GM18505 (cell line): Measurements from ENCODE around the gene IKZF3.
"Not testable (repeated sequence)": the region's sequence is repeated elsewhere in the genome, so short reads cannot be mapped to it uniquely, and the experiment has no call there.

Experiments used
- ATAC-seq: cut with Tn5 transposase; IDR thresholded peaks from one replicate; pipeline ENCODE4 v1.9.1; 2021; ENCODE audit not compliant: unreplicated experiment
- POLR2A ChIP-seq: IDR thresholded peaks from 4 replicates; pipeline ENCODE4 v1.6.1; 2011; ENCODE audit warnings: borderline replicate concordance; ENCODE audit not compliant: insufficient read depth, insufficient read length; ENCODE audit errors: extremely low read depth

The IKZF3 gene

GRCh38 chr17:39719563-39720355, 144.4 kb downstream of the IKZF3 start:
- no peak for ATAC-seq
- no peak for TF ChIP-seq POLR2A

GRCh38 chr17:39717660-39718059, 146.5 kb downstream of the IKZF3 start:
- TF ChIP-seq POLR2A: no peak
- ATAC-seq: no peak

GRCh38 chr17:39716879-39717536, 147.1 kb downstream of the IKZF3 start:
- ATAC-seq: no peak
- TF ChIP-seq POLR2A: no peak

GRCh38 chr17:39716073-39716818, 147.9 kb downstream of the IKZF3 start:
- no peak for ATAC-seq
- no peak for TF ChIP-seq POLR2A

- ATAC-seq: no peak
- TF ChIP-seq POLR2A: no peak
These were observed 148.6 kb downstream of the IKZF3 start for GRCh38 chr17:39715375-39716072.

- TF ChIP-seq POLR2A: no peak
- no peak for ATAC-seq
These were observed 149.9 kb downstream of the IKZF3 start for GRCh38 chr17:39714234-39714633.

GRCh38 chr17:39711851-39712250, 152.3 kb downstream of the IKZF3 start:
- ATAC-seq: no peak
- TF ChIP-seq POLR2A: no peak

- ATAC-seq: not testable (repeated sequence)
These were observed 153.0 kb downstream of the IKZF3 start for GRCh38 chr17:39711071-39711470.

- no peak for TF ChIP-seq POLR2A
- no peak for ATAC-seq
These were observed 153.8 kb downstream of the IKZF3 start for GRCh38 chr17:39709998-39710964.

- no peak for TF ChIP-seq POLR2A
- no peak for ATAC-seq
These were observed 154.7 kb downstream of the IKZF3 start for GRCh38 chr17:39709319-39709997.
